BJ (cell line): ENCODE data around the gene PNMA6E. TPM values are rescaled to one million over a fixed set of nuclear protein-coding genes. Genes with fewer than 3 reads are reported as not detected.

ENCODE experiments used
- CTCF ChIA-PET: fragments of 350-600 bp; formaldehyde crosslinking; extraction: SDS; loops from one replicate; lab custom pipeline; 2021; ENCODE audit warnings: antibody characterized with exemption, inconsistent platforms; lab: Yijun Ruan, JAX
- POLR2A ChIA-PET: fragments of 300-600 bp; sonication (Branson Sonifier 250); formaldehyde crosslinking; extraction: SDS; loops from one replicate; lab custom pipeline; 2021; ENCODE audit warnings: antibody characterized with exemption; lab: Charles Lee
- DNase-seq: peaks from one replicate; pipeline ENCODE4 v3.0.0-alpha.2; 2011; ENCODE audit warnings: low read depth
- H3K27me3 ChIP-seq: 2 replicates; pipeline ENCODE4 v1.6.0; 2011; ENCODE audit warnings: low read length; ENCODE audit not compliant: control insufficient read depth, insufficient read depth
- H3K36me3 ChIP-seq: 2 replicates; pipeline ENCODE4 v1.5.1; 2011; ENCODE audit warnings: low read length; ENCODE audit not compliant: control insufficient read depth, insufficient read depth
- H3K4me3 ChIP-seq: 2 replicates; pipeline ENCODE4 v1.5.1; 2011; ENCODE audit warnings: low read depth, mild to moderate bottlenecking, control low read depth, low read length
- polyA plus RNA-seq: library from polyadenylated mRNA; depleted of rRNA; stranded (reverse); fragments of >200 nt; gene quantifications from 2 replicates; pipeline ENCODE4 v1.2.3, GENCODE V29; 2011; rRNA removed
- small RNA-seq: library from RNA; depleted of rRNA; stranded (forward); fragments of <200 nt; gene quantifications from one replicate; pipeline ENCODE3, GENCODE V24; 2012; ENCODE audit warnings: low replicate concordance, low read depth; ENCODE audit not compliant: insufficient read length
- TF ChIP-seq, protein P1 (sequence below): IDR thresholded peaks from 2 replicates; pipeline ENCODE4 v1.5.1; 2011; ENCODE audit warnings: low read depth, mild to moderate bottlenecking, control low read depth, inconsistent platforms, low read length, moderate library complexity; ENCODE audit not compliant: insufficient read depth

PNMA6E gene
- polyA plus RNA-seq, 1 experiment, result not detected

GRCh38 chrX:153351981-153352380, 49.2 kb downstream of the PNMA6E start:
- H3K36me3 ChIP-seq, result peaks cover 7% of the 10 kb centered on the region
- TF ChIP-seq, protein P1, sequence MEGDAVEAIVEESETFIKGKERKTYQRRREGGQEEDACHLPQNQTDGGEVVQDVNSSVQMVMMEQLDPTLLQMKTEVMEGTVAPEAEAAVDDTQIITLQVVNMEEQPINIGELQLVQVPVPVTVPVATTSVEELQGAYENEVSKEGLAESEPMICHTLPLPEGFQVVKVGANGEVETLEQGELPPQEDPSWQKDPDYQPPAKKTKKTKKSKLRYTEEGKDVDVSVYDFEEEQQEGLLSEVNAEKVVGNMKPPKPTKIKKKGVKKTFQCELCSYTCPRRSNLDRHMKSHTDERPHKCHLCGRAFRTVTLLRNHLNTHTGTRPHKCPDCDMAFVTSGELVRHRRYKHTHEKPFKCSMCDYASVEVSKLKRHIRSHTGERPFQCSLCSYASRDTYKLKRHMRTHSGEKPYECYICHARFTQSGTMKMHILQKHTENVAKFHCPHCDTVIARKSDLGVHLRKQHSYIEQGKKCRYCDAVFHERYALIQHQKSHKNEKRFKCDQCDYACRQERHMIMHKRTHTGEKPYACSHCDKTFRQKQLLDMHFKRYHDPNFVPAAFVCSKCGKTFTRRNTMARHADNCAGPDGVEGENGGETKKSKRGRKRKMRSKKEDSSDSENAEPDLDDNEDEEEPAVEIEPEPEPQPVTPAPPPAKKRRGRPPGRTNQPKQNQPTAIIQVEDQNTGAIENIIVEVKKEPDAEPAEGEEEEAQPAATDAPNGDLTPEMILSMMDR, result no peak
- no peak for DNase-seq
- H3K4me3 ChIP-seq, result no peak overlapping the region
- ChIA-PET POLR2A (no interaction called here), CTCF (no interaction called here)
- H3K27me3 ChIP-seq, result no peaks in the 10 kb centered on the region

GRCh38 chrX:153349952-153350351, 51.2 kb downstream of the PNMA6E start:
- Histone ChIP-seq H3K36me3 (peaks cover 13% of the 10 kb centered on the region), H3K4me3 (no peak overlapping the region), H3K27me3 (no peaks in the 10 kb centered on the region)
- ChIA-PET CTCF (no interaction called here), POLR2A (no interaction called here)
- no peak for DNase-seq
- TF ChIP-seq, protein P1, result no peak

GRCh38 chrX:153348421-153348820, 52.7 kb downstream of the PNMA6E start:
- Histone ChIP-seq H3K27me3 (no peaks in the 10 kb centered on the region), H3K36me3 (peaks cover 16% of the 10 kb centered on the region), H3K4me3 (no peak overlapping the region)
- ChIA-PET POLR2A (no interaction called here), CTCF (no interaction called here)
- DNase-seq, result no peak
- TF ChIP-seq, protein P1, result no peak

DNA sequence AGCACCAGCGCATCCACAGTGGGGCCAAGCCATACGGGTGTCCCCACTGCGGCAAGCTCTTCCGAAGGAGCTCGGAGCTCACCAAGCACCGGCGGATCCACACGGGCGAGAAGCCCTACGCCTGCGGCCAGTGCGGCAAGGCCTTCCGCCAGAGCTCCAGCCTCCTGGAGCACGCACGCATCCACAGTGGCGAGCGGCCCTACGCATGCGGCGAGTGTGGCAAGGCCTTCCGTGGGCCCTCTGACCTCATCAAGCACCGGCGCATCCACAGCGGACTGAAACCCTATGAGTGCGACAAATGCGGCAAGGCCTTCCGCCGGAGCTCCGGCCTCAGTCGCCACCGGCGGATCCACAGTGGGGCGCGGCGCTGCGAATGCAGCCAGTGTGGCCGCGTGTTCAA, 53.6 kb downstream of the PNMA6E start:
- ChIA-PET POLR2A (no interaction called here), CTCF (no interaction called here)
- DNase-seq, result no peak
- H3K4me3 ChIP-seq, result no peak overlapping the region
- no peaks in the 10 kb centered on the region for H3K27me3 ChIP-seq
- TF ChIP-seq, protein P1, result no peak
- peaks cover 16% of the 10 kb centered on the region for H3K36me3 ChIP-seq

Small RNA genes lying within 50 kb of the gene (small RNA-seq; reads per million reads assigned to genes)
- gene AC152007.1 (not detected), gene RN7SL667P (not detected)

Other genes starting within 250 kb of the PNMA6E start
- not detected in 2 replicates for gene MAGEA1, start 222.1 kb downstream of the PNMA6E start, polyA plus RNA-seq
- not detected in 2 replicates for gene PNMA6F, start 79.6 kb downstream of the PNMA6E start, polyA plus RNA-seq
- gene ZNF275, start 67.2 kb downstream of the PNMA6E start, polyA plus RNA-seq, result 12.0 and 13.2 TPM in 2 replicates
- 0.36 TPM in 2 replicates for gene ZFP92, start 10.1 kb upstream of the PNMA6E start, polyA plus RNA-seq
- 0.49 and 1.1 TPM in 2 replicates for gene TREX2, start 44.7 kb upstream of the PNMA6E start, polyA plus RNA-seq
- gene HAUS7, start 69.2 kb upstream of the PNMA6E start, polyA plus RNA-seq, result 26.8 and 38.4 TPM in 2 replicates
- gene BGN, start 93.6 kb upstream of the PNMA6E start, polyA plus RNA-seq, result 284 and 487 TPM in 2 replicates
- 0.02 TPM in 1 of 2 replicates, not detected in the other for gene ATP2B3, start 116.3 kb upstream of the PNMA6E start, polyA plus RNA-seq
- 32.1 and 44.0 TPM in 2 replicates for gene CCNQ, start 197.8 kb upstream of the PNMA6E start, polyA plus RNA-seq
- gene DUSP9, start 245.9 kb upstream of the PNMA6E start, polyA plus RNA-seq, result 0.04 and 0.06 TPM in 2 replicates